Measurements from ENCODE around the gene PGGT1B.

Gene PGGT1B

DNA sequence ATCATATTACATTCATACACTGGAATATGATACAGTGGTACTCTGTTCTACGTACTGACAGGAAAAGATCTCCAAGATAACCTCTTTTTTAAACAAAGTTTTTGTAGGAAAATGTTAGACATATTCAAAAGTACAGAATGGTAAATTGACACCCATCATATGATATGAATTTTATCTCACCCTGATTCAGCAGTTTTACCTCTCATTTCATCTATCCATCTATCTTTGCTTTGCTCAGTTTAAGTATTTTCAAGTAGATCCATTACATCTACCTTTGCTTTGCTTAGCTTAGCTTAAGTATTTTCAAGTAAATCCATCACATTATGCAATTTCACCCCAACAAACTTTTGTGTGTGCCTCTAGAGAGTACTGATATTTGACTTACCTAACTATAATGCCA, 19.5 kb upstream of the PGGT1B start:
- POLR2A ChIA-PET: no interaction called here
- CTCF ChIA-PET: no interaction called here
- DNase-seq (ENCODE audit: extremely low spot score): no peak
- TF ChIP-seq, protein P1, sequence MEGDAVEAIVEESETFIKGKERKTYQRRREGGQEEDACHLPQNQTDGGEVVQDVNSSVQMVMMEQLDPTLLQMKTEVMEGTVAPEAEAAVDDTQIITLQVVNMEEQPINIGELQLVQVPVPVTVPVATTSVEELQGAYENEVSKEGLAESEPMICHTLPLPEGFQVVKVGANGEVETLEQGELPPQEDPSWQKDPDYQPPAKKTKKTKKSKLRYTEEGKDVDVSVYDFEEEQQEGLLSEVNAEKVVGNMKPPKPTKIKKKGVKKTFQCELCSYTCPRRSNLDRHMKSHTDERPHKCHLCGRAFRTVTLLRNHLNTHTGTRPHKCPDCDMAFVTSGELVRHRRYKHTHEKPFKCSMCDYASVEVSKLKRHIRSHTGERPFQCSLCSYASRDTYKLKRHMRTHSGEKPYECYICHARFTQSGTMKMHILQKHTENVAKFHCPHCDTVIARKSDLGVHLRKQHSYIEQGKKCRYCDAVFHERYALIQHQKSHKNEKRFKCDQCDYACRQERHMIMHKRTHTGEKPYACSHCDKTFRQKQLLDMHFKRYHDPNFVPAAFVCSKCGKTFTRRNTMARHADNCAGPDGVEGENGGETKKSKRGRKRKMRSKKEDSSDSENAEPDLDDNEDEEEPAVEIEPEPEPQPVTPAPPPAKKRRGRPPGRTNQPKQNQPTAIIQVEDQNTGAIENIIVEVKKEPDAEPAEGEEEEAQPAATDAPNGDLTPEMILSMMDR (IDR thresholded peaks at IDR 0.05; ENCODE audit: control extremely low read depth, extremely low read depth, low read depth, missing control alignments): no peak

DNA sequence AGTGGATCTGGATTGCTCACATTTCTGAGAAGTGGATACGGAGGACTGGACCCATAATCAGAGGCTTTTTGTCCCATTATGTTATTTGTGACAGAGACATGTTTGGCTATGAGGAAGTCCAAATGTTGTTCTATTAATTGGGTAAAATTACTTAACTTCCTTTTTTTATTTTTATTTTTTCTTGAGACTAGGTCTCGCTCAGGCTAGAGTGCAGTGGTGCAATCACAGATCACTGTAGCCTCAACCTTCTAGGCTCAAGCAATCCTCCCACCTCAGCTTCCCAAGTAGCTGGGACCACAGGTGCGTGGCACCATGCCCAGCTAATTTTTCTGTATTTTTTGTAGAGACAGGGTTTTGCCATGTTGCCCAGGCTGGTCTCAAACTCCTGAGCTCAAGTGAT, 11.9 kb upstream of the PGGT1B start:
- DNase-seq (ENCODE audit: extremely low spot score): no peak
- POLR2A ChIA-PET: no interaction called here
- TF ChIP-seq, protein P1 (IDR thresholded peaks at IDR 0.05; ENCODE audit: control extremely low read depth, extremely low read depth, low read depth, missing control alignments): no peak
- CTCF ChIA-PET: interaction anchor here (1.5 to 2.1 kb wide), 3 partner anchors 13 to 251 kb away, joined by 3 to 5 read pairs (median 4); no protein-coding TSS in a partner anchor

DNA sequence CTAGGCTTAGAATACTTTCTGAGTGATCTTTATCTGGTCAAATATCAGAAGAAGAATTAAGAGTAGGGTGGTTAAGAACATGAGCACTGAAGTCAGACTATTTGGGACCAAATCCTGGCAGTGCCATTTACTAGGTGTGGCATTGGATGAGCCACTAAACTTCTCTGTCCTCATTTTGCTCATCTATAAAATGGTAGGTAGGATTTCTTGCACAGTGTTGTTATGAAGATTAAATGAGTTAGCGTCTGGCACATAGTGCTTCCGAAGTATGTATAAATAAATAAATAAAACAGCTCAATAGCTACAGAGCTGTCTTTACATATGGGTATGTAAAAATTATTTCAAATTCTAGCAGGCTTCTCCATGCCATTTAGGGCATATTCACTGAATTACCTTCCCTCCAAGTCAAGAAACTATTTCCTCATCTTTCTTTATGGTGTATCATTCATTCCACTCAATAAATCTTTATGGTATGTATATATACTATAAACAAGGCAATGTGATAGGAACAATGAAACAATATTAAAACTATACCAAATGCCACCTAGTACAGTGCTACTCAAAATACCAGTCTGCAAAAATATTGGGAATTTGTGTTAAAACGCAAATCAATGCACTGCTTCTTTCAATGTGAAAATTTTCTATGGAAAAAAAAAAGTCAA, 9.8 kb upstream of the PGGT1B start:
- CTCF ChIA-PET: no interaction called here
- TF ChIP-seq, protein P1 (IDR thresholded peaks at IDR 0.05; ENCODE audit: control extremely low read depth, extremely low read depth, low read depth, missing control alignments): no peak
- DNase-seq (ENCODE audit: extremely low spot score): no peak
- POLR2A ChIA-PET: interaction anchor here (0.7 kb wide), 1 partner anchor 569 kb away, joined by 4 read pairs; the partner anchor contains the start of genes AP3S1 and ATG12

DNA sequence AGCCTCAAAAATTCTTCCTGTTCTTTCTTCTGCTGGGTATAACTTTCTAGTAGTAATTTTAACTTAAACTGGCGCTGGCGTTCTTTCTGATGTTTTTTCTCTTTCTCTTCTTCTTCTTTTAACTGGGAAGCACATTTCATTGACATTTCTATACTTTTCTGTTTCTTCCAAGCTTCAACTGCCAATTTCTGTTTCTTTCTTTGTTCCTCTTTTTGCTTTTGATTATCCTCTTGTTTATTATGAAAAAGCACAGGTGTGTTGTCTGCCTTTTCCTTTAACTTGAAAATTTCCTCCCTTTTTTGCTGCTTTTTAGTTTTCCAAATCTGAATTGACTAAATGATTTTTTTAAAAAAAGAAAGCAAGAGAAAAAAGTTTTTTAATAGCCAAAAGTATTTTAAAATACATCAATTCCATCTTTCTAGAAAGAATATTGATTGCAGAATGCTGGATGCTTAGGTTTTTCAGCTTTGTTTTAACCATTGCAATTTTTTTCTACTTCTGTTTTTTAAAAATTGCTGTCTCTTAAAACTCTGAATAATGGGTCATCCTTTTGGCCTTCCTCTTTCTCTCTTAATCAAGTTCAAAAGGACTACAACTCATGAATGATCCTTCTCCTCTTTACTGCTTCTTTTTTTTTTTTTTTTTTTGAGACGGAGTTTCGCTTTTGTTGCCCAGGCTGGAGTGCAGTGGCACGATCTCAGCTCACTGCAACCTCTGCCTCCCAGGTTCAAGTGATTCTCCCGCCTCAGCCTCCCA, 8.8 kb upstream of the PGGT1B start:
- no peak for DNase-seq (ENCODE audit: extremely low spot score)
- POLR2A ChIA-PET: interaction anchor here (0.7 kb wide), 2 partner anchors 12 to 570 kb away, joined by 4 to 5 read pairs; partner anchors contain the start of genes AP3S1 and ATG12
- CTCF ChIA-PET: interaction anchor here (0.9 to 1.1 kb wide), 2 partner anchors 58 to 106 kb away, joined by 3 read pairs; no protein-coding TSS in a partner anchor
- TF ChIP-seq, protein P1 (IDR thresholded peaks at IDR 0.05; ENCODE audit: control extremely low read depth, extremely low read depth, low read depth, missing control alignments): no peak

DNA sequence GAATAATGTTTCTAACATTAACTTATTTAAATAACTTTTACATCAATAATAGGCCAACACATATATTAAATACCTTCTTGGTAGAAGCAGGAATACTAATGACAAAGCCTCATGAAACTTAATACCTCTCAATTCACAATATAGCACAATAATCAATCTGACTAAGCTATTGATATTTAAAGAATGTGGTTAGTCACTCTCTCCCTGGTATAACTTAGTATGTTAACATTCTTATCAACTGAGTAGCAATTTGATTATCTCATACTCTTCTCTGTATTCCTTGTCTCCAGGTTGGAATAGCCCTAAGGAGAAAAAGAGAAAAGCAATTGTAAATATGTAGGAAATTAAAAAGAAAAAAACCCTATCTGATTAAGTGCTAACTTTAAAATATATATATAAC, 4.9 kb upstream of the PGGT1B start:
- TF ChIP-seq, protein P1 (IDR thresholded peaks at IDR 0.05; ENCODE audit: control extremely low read depth, extremely low read depth, low read depth, missing control alignments): no peak
- no peak for DNase-seq (ENCODE audit: extremely low spot score)
- POLR2A ChIA-PET: no interaction called here
- CTCF ChIA-PET: no interaction called here

DNA sequence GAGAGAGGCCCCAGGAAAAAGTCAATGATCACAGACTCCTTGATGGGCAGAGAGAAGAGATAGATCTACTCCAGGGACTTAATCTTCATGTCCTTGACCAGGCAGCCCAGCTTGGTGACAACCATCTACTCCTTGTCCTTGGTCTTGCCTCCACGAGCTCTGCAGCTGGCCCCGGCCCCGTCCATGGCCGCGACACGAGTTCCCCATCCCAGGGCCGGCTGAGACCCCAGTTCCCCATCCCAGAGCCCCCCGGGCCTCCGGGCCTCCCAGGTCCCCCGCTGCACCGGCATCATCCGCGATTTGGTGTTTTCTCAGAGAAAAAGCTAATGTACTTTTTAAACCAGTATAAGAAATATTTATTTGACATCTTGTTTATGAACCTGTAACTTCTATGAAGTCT, 2.5 kb upstream of the PGGT1B start:
- TF ChIP-seq, protein P1 (IDR thresholded peaks at IDR 0.05; ENCODE audit: control extremely low read depth, extremely low read depth, low read depth, missing control alignments): no peak
- POLR2A ChIA-PET: no interaction called here
- no peak for DNase-seq (ENCODE audit: extremely low spot score)
- CTCF ChIA-PET: interaction anchor here (1.1 to 2.2 kb wide), 4 partner anchors 15 to 44 kb away, joined by 3 to 5 read pairs (median 4); no protein-coding TSS in a partner anchor

All from GM10248 (cell line).